ENCODE measurements around the gene GPATCH2L. TPM values are rescaled to one million over a fixed set of nuclear protein-coding genes. Genes with fewer than 3 reads are reported as not detected.
A peak's percentile ranks its signal among the peaks of the same experiment; 100 is the strongest.

GPATCH2L gene
- total and polyA plus RNA-seq, 4 donors = 21.3 to 69.5 (median 43.4) TPM

GRCh38 chr14:76135722-76136121 is 16.0 kb upstream of the GPATCH2L start:
- 85% methylated on average over 2 of the region's 7 CpGs for WGBS (ENCODE audit: insufficient coverage)

DNA sequence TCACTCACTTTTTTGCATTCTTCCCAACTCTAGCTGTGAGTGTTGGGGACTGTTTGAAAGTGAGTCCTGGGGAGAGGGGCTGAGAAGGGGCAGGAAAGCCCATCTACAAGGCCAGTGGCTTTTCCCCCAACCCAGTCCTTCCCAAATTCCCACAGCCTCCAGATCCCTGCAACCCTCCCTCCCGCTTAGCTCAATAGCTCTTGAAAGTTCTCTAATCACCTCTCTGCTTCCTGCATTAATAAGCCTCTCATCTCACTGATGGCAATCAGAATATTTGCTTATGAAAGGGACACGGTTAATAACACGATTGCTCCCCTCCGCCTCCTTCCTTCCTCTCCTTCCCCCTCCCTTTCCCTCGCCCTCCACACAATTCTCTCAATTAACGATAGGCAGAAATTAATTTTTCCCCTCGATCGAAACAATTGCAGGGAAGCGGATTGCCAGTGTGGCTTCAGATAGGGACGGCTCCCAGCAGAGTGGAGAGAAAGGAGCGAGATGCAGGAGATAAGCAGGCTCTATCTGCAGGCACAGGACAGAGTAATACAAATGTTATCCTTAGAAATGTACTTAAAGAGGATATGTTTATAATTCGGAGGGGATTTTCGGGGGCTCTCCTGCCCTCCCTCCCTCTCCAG is 15.1 kb upstream of the GPATCH2L start:
- peaks cover 56% of the 10 kb centered on the region for H3K27me3 ChIP-seq (ENCODE audit: control insufficient read depth, insufficient read depth, low read length)
- 35% methylated on average over 10 of the region's 13 CpGs for WGBS (ENCODE audit: insufficient coverage)
- peak in 1 of 6 donors; percentile 86 for DNase-seq (ENCODE audit: low read depth in 4 of 6, low spot score in 6 of 6)

More at GRCh38 chr14:76135722-76136121, 16.0 kb upstream of the GPATCH2L start:
- Histone ChIP-seq H3K9me3 (ENCODE audit: control insufficient read depth, insufficient read depth, low read length) (no peaks in the 10 kb centered on the region), H3K4me3 (ENCODE audit: low read depth, low read length) (no peak overlapping the region), H3K27me3 (ENCODE audit: control insufficient read depth, insufficient read depth, low read length) (peaks cover 60% of the 10 kb centered on the region), H3K4me1 (ENCODE audit: control insufficient read depth, insufficient read depth, low read length) (peaks cover 21% of the 10 kb centered on the region), H3K36me3 (ENCODE audit: control insufficient read depth, insufficient read depth, low read length) (no peaks in the 10 kb centered on the region), H3K27ac (ENCODE audit: low read depth, low read length) (no peak overlapping the region)
- DNase-seq (ENCODE audit: low read depth in 4 of 6, low spot score in 6 of 6) = no peak

GRCh38 chr14:76138119-76138757 is 13.5 kb upstream of the GPATCH2L start:
- H3K4me3 ChIP-seq (ENCODE audit: low read depth, low read length) = peak overlapping the region; percentile 10
- H3K4me1 ChIP-seq (ENCODE audit: control insufficient read depth, insufficient read depth, low read length) = peaks cover 17% of the 10 kb centered on the region
- H3K36me3 ChIP-seq (ENCODE audit: control insufficient read depth, insufficient read depth, low read length) = no peaks in the 10 kb centered on the region
- 8% methylated on average over 12 of the region's 24 CpGs for WGBS (ENCODE audit: insufficient coverage)
- no peak overlapping the region for H3K27ac ChIP-seq (ENCODE audit: low read depth, low read length)
- no peak for DNase-seq (ENCODE audit: low read depth in 4 of 6, low spot score in 6 of 6)
- peaks cover 47% of the 10 kb centered on the region for H3K27me3 ChIP-seq (ENCODE audit: control insufficient read depth, insufficient read depth, low read length)
- no peaks in the 10 kb centered on the region for H3K9me3 ChIP-seq (ENCODE audit: control insufficient read depth, insufficient read depth, low read length)

More for the DNA sequence above, 15.1 kb upstream of the GPATCH2L start:
- H3K4me1 ChIP-seq (ENCODE audit: control insufficient read depth, insufficient read depth, low read length) = peaks cover 18% of the 10 kb centered on the region
- H3K4me3 ChIP-seq (ENCODE audit: low read depth, low read length) = no peak overlapping the region
- H3K36me3 ChIP-seq (ENCODE audit: control insufficient read depth, insufficient read depth, low read length) = no peaks in the 10 kb centered on the region
- H3K9me3 ChIP-seq (ENCODE audit: control insufficient read depth, insufficient read depth, low read length) = no peaks in the 10 kb centered on the region
- no peak overlapping the region for H3K27ac ChIP-seq (ENCODE audit: low read depth, low read length)

DNA sequence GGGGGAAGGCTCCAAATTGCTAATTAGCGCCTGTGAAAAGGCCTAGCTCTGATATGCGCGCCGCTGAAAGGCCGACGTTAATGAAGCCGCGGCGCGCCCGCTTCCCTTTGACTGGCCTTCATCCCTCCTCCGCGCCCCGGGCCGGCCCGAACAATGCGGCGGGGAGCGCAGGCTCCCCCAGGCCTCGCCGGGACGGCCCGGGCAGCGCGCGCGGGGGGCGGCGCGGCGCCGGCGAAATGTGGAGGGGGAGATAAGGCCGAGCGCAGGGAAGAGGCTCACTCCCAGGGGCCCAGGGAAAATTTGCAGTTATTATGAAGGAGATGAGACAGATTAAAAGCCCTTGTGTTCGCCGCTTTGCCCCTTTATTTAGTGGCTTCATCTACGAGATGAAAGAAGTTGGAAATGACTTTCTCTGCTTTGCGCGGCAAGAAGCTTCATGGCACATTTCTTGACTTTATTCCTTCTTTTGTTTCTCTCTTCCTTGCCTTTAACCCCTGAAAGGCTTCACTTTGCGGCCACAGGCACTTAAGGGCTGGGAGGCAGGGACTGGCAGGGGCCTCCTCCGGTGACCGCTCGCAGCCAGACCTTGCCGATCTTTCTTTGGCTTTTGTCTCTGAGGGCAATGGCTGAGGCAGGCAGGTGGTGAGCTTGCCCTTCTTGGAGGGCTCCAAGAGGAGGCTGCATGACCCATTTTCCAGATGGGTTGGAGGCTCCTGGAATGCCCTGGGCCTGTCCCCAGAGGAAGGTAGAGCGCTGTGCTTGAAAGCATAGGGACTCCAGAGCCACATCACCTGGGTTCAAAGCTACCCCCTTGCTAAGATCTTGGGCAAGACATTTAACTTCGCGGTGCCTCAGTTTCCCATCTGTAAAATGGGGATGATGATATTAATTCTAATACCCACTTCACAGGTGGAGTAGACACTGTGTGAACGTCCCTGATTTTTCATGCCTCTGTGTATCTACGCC is 12.7 kb upstream of the GPATCH2L start:
- DNase-seq (ENCODE audit: low read depth in 4 of 6, low spot score in 6 of 6) = peak in 2 of 6 donors; percentile 72 to 83
- peaks cover 17% of the 10 kb centered on the region for H3K4me1 ChIP-seq (ENCODE audit: control insufficient read depth, insufficient read depth, low read length)

GRCh38 chr14:76143642-76144041 is 8.1 kb upstream of the GPATCH2L start:
- Histone ChIP-seq H3K27ac (ENCODE audit: low read depth, low read length) (no peak overlapping the region), H3K4me3 (ENCODE audit: low read depth, low read length) (no peak overlapping the region), H3K9me3 (ENCODE audit: control insufficient read depth, insufficient read depth, low read length) (peaks cover 4% of the 10 kb centered on the region), H3K36me3 (ENCODE audit: control insufficient read depth, insufficient read depth, low read length) (no peaks in the 10 kb centered on the region), H3K27me3 (ENCODE audit: control insufficient read depth, insufficient read depth, low read length) (peaks cover 17% of the 10 kb centered on the region), H3K4me1 (ENCODE audit: control insufficient read depth, insufficient read depth, low read length) (peaks cover 7% of the 10 kb centered on the region)
- DNase-seq (ENCODE audit: low read depth in 4 of 6, low spot score in 6 of 6) = no peak
- WGBS (ENCODE audit: insufficient coverage) = no CpG with 5 or more reads among the region's 2 CpGs

More for the DNA sequence above, 12.7 kb upstream of the GPATCH2L start:
- Histone ChIP-seq H3K9me3 (ENCODE audit: control insufficient read depth, insufficient read depth, low read length) (peaks cover 2% of the 10 kb centered on the region), H3K27ac (ENCODE audit: low read depth, low read length) (no peak overlapping the region), H3K36me3 (ENCODE audit: control insufficient read depth, insufficient read depth, low read length) (no peaks in the 10 kb centered on the region), H3K4me3 (ENCODE audit: low read depth, low read length) (peak overlapping the region; percentile 10), H3K27me3 (ENCODE audit: control insufficient read depth, insufficient read depth, low read length) (peaks cover 45% of the 10 kb centered on the region)
- 1% methylated on average over 41 of the region's 50 CpGs for WGBS (ENCODE audit: insufficient coverage)

GRCh38 chr14:76146976-76147375 is 4.7 kb upstream of the GPATCH2L start:
- peaks cover 4% of the 10 kb centered on the region for H3K9me3 ChIP-seq (ENCODE audit: control insufficient read depth, insufficient read depth, low read length)
- peaks cover 5% of the 10 kb centered on the region for H3K27me3 ChIP-seq (ENCODE audit: control insufficient read depth, insufficient read depth, low read length)
- no peak overlapping the region for H3K4me3 ChIP-seq (ENCODE audit: low read depth, low read length)
- no peaks in the 10 kb centered on the region for H3K4me1 ChIP-seq (ENCODE audit: control insufficient read depth, insufficient read depth, low read length)
- no peaks in the 10 kb centered on the region for H3K36me3 ChIP-seq (ENCODE audit: control insufficient read depth, insufficient read depth, low read length)
- no peak for DNase-seq (ENCODE audit: low read depth in 4 of 6, low spot score in 6 of 6)
- H3K27ac ChIP-seq (ENCODE audit: low read depth, low read length) = no peak overlapping the region

DNA sequence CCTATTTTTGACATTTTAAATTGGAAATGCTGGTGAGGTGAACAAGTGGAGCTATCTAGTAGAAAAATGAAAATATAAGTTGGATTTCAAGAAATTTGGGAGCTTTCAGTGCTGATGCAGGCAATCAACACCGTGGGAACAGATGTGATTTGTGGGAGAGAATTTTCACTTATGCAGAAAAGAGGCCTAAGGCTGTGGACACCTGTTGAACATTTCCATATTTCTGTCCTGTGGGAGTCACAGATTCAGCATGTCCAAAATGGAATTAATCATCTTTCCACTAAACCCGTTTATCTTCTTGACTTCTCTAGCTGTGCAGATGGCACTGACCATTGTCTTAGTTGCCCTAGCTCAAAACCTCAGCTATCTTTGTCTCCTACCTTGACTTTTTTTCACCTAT is 2.5 kb upstream of the GPATCH2L start:
- H3K36me3 ChIP-seq (ENCODE audit: control insufficient read depth, insufficient read depth, low read length) = peaks cover under 1% of the 10 kb centered on the region
- H3K4me3 ChIP-seq (ENCODE audit: low read depth, low read length) = no peak overlapping the region
- no peak overlapping the region for H3K27ac ChIP-seq (ENCODE audit: low read depth, low read length)
- H3K4me1 ChIP-seq (ENCODE audit: control insufficient read depth, insufficient read depth, low read length) = peaks cover under 1% of the 10 kb centered on the region
- H3K27me3 ChIP-seq (ENCODE audit: control insufficient read depth, insufficient read depth, low read length) = peaks cover 5% of the 10 kb centered on the region
- 79% methylated on average over 2 of the region's 2 CpGs for WGBS (ENCODE audit: insufficient coverage)
- peaks cover 2% of the 10 kb centered on the region for H3K9me3 ChIP-seq (ENCODE audit: control insufficient read depth, insufficient read depth, low read length)
- DNase-seq (ENCODE audit: low read depth in 4 of 6, low spot score in 6 of 6) = no peak

- Histone ChIP-seq H3K27me3 (ENCODE audit: control insufficient read depth, insufficient read depth, low read length) (peaks cover 3% of the 10 kb centered on the region), H3K36me3 (ENCODE audit: control insufficient read depth, insufficient read depth, low read length) (peaks cover 8% of the 10 kb centered on the region), H3K9me3 (ENCODE audit: control insufficient read depth, insufficient read depth, low read length) (no peaks in the 10 kb centered on the region), H3K4me1 (ENCODE audit: control insufficient read depth, insufficient read depth, low read length) (peaks cover 7% of the 10 kb centered on the region), H3K27ac (ENCODE audit: low read depth, low read length) (peak overlapping the region; percentile 83), H3K4me3 (ENCODE audit: low read depth, low read length) (peak overlapping the region; percentile 96)
- WGBS (ENCODE audit: insufficient coverage) = 0% methylated on average over 17 of the region's 17 CpGs
- peak in 2 of 6 donors; percentile 34 to 57 for DNase-seq (ENCODE audit: low read depth in 4 of 6, low spot score in 6 of 6)
These were observed 585 bp downstream of the GPATCH2L start for GRCh38 chr14:76152333-76152681.

DNA sequence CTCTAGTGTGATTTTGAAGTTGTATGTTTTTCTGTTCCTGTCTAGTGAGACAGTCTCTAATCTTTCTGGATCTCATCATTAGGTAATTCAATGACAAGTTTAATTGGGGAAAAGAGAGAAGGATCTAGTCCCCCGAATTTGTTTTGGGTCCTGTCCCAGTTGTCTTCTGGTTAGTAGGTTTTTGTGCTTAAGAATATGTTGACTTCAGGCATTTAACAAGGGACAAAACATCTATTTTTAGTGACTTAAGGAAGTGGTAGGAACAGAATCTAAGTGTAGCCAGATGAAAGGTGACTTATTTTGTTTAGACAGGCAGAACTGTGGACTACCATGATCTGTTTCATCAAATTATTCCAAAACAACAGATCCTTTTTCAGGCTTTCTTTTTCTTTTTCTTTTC is 2.2 kb downstream of the GPATCH2L start:
- H3K27me3 ChIP-seq (ENCODE audit: control insufficient read depth, insufficient read depth, low read length) = no peaks in the 10 kb centered on the region
- H3K27ac ChIP-seq (ENCODE audit: low read depth, low read length) = no peak overlapping the region
- DNase-seq (ENCODE audit: low read depth in 4 of 6, low spot score in 6 of 6) = no peak
- peaks cover 8% of the 10 kb centered on the region for H3K36me3 ChIP-seq (ENCODE audit: control insufficient read depth, insufficient read depth, low read length)
- peaks cover 7% of the 10 kb centered on the region for H3K4me1 ChIP-seq (ENCODE audit: control insufficient read depth, insufficient read depth, low read length)
- WGBS (ENCODE audit: insufficient coverage) = 63% methylated on average over 1 of the region's 1 CpG
- no peaks in the 10 kb centered on the region for H3K9me3 ChIP-seq (ENCODE audit: control insufficient read depth, insufficient read depth, low read length)
- H3K4me3 ChIP-seq (ENCODE audit: low read depth, low read length) = no peak overlapping the region
